Neural crest cell (in vitro differentiated cells): ENCODE data around the gene ATP6V0D1. TPM values are rescaled to one million over a fixed set of nuclear protein-coding genes. Genes with fewer than 3 reads are reported as not detected.

ENCODE experiments used
- DNase-seq: peaks from one replicate; pipeline ENCODE4 v3.0.0; 2021; ENCODE audit warnings: low read depth, mixed read lengths, low spot score
- H3K27ac Mint-ChIP-seq: one replicate; pipeline ENCODE4 v1.8.0; 2021; ENCODE audit warnings: mild to moderate bottlenecking, mixed read lengths; ENCODE audit not compliant: unreplicated experiment
- H3K27me3 Mint-ChIP-seq: 2 replicates; pipeline ENCODE4 v1.8.0; 2021; ENCODE audit warnings: low read depth, mild to moderate bottlenecking, mixed read lengths
- H3K36me3 Mint-ChIP-seq: 2 replicates; pipeline ENCODE4 v1.8.0; 2021; ENCODE audit warnings: low read depth, mild to moderate bottlenecking, mixed read lengths
- H3K4me1 Mint-ChIP-seq: 2 replicates; pipeline ENCODE4 v1.8.0; 2021; ENCODE audit warnings: mixed read lengths
- H3K4me3 Mint-ChIP-seq: one replicate; pipeline ENCODE4 v1.8.0; 2021; ENCODE audit warnings: mild to moderate bottlenecking, mixed read lengths
- H3K9me3 Mint-ChIP-seq: 2 replicates; pipeline ENCODE4 v1.8.0; 2021; ENCODE audit warnings: mixed read lengths
- total RNA-seq: library from RNA; stranded (reverse); gene quantifications from 2 replicates; pipeline ENCODE4 v1.2.1, GENCODE V29; 2021
- TF ChIP-seq, protein P1 (sequence below): fragments of 200-600 bp; sonication (generic); conservative IDR thresholded peaks from 2 replicates; pipeline ENCODE4 v1.5.0; 2021; ENCODE audit warnings: antibody characterized with exemption, mild to moderate bottlenecking

The ATP6V0D1 gene
- total RNA-seq, 1 donor from 2014 or later, result 54.7 TPM

- peaks cover 26% of the 10 kb centered on the region for H3K4me1 Mint-ChIP-seq
- DNase-seq, result no peak
- no peak overlapping the region for H3K4me3 Mint-ChIP-seq
- TF ChIP-seq, protein P1, sequence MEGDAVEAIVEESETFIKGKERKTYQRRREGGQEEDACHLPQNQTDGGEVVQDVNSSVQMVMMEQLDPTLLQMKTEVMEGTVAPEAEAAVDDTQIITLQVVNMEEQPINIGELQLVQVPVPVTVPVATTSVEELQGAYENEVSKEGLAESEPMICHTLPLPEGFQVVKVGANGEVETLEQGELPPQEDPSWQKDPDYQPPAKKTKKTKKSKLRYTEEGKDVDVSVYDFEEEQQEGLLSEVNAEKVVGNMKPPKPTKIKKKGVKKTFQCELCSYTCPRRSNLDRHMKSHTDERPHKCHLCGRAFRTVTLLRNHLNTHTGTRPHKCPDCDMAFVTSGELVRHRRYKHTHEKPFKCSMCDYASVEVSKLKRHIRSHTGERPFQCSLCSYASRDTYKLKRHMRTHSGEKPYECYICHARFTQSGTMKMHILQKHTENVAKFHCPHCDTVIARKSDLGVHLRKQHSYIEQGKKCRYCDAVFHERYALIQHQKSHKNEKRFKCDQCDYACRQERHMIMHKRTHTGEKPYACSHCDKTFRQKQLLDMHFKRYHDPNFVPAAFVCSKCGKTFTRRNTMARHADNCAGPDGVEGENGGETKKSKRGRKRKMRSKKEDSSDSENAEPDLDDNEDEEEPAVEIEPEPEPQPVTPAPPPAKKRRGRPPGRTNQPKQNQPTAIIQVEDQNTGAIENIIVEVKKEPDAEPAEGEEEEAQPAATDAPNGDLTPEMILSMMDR, result no peak
- no peaks in the 10 kb centered on the region for H3K27me3 Mint-ChIP-seq
- H3K9me3 Mint-ChIP-seq, result no peaks in the 10 kb centered on the region
- no peaks in the 10 kb centered on the region for H3K36me3 Mint-ChIP-seq
- H3K27ac Mint-ChIP-seq, result peak overlapping the region; percentile 6
Observed at GRCh38 chr16:67463059-67463458, 17.9 kb downstream of the ATP6V0D1 start.

DNA sequence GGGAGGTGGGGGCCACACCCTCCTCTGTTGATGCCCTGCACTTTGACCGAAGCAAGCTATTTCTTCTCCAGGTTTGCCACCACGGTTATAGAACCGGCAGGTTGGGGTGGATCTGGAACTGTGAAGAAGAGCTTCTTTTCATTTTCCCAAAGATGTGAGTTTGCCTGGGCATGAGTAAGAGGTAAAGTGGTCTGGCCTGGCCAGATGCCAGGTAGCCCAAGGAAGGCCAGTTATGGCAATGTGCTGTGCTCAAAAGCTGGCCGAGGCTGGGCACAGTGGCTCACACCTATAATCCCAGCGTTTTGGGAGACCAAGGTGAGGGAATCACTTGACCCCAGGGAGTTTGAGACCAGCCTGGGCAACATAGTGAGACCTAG lies 18.7 kb downstream of the ATP6V0D1 start:
- Mint-ChIP-seq H3K4me1 (peaks cover 26% of the 10 kb centered on the region), H3K9me3 (no peaks in the 10 kb centered on the region), H3K4me3 (no peak overlapping the region), H3K27me3 (no peaks in the 10 kb centered on the region), H3K36me3 (no peaks in the 10 kb centered on the region), H3K27ac (peak overlapping the region; percentile 75)
- TF ChIP-seq, protein P1, result no peak
- DNase-seq, result no peak

GRCh38 chr16:67461600-67462278 lies 19.2 kb downstream of the ATP6V0D1 start:
- TF ChIP-seq, protein P1, result no peak
- Mint-ChIP-seq H3K36me3 (no peaks in the 10 kb centered on the region), H3K4me3 (no peak overlapping the region), H3K4me1 (peaks cover 22% of the 10 kb centered on the region), H3K27ac (no peak overlapping the region), H3K9me3 (no peaks in the 10 kb centered on the region), H3K27me3 (no peaks in the 10 kb centered on the region)
- DNase-seq, result no peak

- H3K36me3 Mint-ChIP-seq, result no peaks in the 10 kb centered on the region
- no peaks in the 10 kb centered on the region for H3K9me3 Mint-ChIP-seq
- no peak for DNase-seq
- H3K4me3 Mint-ChIP-seq, result no peak overlapping the region
- TF ChIP-seq, protein P1, result no peak
- H3K27ac Mint-ChIP-seq, result no peak overlapping the region
- H3K4me1 Mint-ChIP-seq, result peaks cover 18% of the 10 kb centered on the region
- no peaks in the 10 kb centered on the region for H3K27me3 Mint-ChIP-seq
Observed at GRCh38 chr16:67460961-67461360, 20.0 kb downstream of the ATP6V0D1 start.

- H3K9me3 Mint-ChIP-seq, result no peaks in the 10 kb centered on the region
- no peaks in the 10 kb centered on the region for H3K36me3 Mint-ChIP-seq
- peaks cover 11% of the 10 kb centered on the region for H3K4me1 Mint-ChIP-seq
- H3K4me3 Mint-ChIP-seq, result no peak overlapping the region
- H3K27ac Mint-ChIP-seq, result peak overlapping the region; percentile 43
- DNase-seq, result no peak
- TF ChIP-seq, protein P1, result no peak
- no peaks in the 10 kb centered on the region for H3K27me3 Mint-ChIP-seq
Observed at GRCh38 chr16:67460168-67460567, 20.8 kb downstream of the ATP6V0D1 start.

GRCh38 chr16:67459861-67460150 lies 21.2 kb downstream of the ATP6V0D1 start:
- Mint-ChIP-seq H3K27ac (no peak overlapping the region), H3K4me1 (peaks cover 14% of the 10 kb centered on the region), H3K9me3 (no peaks in the 10 kb centered on the region), H3K27me3 (no peaks in the 10 kb centered on the region), H3K36me3 (no peaks in the 10 kb centered on the region), H3K4me3 (no peak overlapping the region)
- DNase-seq, result no peak
- TF ChIP-seq, protein P1, result no peak
